GM19452 (cell line): ENCODE data around the gene RTN4R.
A peak's percentile ranks its signal among the peaks of the same experiment; 100 is the strongest.

Experiments
- ATAC-seq: cut with Tn5 transposase; IDR thresholded peaks from one replicate; pipeline ENCODE4 v1.9.1; 2021; ENCODE audit not compliant: unreplicated experiment

RTN4R gene

DNA sequence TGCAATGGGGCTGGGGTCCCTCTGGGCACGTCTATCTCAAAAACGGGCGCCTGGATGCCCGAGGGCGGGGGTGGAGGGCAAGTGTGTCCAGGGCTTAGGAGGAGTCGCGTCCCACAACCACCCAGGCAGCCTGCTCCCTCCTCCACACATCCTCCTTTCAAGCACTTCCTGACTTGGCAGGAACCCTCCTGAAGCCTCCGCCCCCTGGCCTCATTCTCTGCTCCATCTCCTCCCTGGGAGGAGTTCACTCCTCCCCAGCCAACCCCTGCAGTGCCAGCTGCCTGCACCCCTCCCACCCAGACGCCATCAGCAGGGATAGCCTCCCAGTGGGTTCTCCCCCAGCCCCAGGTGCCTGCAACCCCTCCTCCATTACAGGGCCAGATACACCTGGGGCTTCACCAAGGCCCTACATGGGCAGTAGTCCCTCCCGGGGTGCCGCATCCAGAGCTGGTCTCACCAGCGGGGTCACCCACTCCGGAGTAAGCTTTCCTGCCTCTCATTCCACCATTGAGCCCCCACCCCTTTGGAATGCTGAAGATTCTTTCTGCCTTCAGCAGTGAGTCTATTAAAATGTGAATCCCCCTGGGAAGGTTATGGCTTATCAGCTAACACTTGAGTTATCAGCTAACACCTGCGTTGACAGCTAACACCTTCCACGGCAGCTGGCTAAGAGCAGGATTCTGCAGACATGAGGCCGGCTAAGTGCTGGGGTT lies 24.4 kb downstream of the RTN4R start:
- no peak for ATAC-seq

DNA sequence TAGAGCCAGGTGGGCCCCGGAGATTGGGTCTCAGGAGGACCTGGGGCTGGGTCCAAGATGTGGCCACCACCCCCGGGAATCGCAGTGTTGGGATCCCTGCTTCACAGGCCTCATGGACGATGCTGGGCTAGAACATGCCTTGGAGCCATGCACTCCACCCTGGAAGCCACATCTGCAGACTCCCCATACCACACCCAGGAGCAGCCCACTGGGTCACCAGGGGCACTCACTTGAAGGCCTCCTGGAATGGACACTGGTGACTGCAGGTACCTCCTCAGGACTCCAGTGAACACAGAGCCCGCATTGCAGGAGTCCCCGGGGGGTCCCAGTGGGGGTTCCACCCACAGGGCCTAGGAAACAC lies 25.0 kb downstream of the RTN4R start:
- no peak for ATAC-seq

DNA sequence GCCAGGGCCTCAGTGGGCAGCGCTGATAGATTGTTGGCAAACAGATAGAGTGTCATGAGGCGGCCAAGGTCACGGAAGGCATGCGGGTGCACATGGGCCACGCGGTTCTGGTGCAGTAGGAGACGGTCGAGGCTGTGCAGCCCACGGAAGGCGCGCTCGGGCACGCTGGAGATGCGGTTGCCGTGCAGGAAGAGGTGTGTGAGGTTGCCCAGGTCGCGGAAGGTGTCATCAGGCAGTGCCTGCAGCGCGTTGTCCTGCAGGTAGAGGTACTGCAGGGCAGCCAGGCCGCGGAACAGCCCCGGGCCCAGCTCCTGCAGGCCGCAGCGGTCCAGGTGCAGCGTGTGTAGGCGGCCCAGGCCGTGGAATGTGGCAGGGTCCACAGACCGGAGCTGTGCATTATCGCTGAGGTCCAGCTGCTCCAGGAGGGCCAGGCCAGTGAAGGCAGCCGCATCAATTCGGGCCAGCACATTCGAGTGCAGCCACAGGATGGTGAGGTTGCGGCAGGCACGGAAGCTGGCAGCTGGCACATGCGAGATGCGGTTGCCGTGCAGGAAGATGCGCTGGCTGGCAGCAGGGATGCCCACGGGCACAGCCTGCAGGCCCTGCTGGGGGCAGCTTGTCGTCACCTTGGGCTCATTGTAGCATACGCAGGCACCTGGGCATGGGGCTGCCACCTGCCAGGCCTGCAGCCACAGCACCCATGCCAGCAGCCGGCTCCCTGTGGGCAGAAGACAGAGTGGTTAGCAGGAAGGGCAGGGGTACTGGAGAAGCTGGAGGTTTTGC lies 25.5 kb downstream of the RTN4R start:
- no peak for ATAC-seq

DNA sequence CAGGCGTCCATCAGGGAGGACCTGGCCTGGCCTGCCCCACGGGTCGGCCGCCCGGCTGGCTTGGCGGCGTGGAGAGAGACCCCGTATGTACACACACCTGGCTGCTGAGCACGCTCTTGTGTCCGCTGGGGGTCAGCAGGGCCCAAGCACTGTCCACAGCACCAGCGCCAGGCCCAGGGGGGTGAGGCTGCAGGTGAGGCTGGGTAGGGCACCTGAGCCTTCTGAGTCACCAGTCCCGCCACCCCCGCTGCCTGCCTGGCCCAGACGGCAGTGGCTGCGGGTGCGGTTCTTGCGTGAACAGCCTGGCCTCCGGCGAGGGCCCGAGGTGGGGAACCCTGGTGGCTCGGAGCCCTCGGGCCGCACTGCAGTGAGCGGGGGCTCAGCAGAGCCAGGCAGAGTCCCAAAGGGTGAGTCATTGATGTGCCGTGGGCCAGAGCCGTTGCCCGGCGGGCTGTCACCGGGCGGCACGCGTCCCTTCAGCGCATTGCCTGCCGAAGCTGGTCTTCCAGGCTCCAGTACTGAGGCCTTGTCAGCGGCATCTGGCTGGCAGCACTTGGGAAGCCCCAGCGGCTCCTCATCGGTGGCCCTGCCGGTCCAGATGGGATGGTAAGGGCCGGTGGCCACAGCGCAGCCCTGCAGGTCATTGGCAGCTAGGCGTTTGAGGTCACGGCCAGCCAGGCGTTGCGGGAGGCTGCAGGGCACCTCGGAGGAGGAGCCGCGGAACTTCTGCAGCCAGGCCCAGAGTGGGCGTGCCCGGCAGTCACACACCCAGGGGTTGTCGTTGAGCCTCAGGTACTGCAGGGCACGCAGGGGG lies 26.3 kb downstream of the RTN4R start:
- no peak for ATAC-seq

DNA sequence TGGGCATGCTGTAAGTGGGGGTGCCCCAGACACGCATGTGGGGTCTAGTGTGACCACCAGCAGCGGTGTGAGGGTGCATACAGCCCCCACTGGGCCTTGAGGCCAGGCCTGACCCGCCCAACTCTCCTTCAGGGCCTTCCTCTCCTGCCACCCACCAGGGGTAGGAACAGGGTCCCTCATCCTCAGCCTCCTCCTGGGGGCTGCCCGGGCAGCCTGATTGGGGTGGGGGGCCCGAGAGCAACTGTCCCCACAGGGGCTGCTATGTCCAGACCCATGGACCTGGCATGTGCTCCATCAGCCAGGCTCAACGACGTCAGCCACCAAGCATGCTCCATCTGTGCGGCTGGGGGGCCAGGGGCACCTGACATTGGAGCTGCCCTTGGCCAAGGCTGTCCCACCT lies 27.2 kb downstream of the RTN4R start:
- ATAC-seq: no peak

DNA sequence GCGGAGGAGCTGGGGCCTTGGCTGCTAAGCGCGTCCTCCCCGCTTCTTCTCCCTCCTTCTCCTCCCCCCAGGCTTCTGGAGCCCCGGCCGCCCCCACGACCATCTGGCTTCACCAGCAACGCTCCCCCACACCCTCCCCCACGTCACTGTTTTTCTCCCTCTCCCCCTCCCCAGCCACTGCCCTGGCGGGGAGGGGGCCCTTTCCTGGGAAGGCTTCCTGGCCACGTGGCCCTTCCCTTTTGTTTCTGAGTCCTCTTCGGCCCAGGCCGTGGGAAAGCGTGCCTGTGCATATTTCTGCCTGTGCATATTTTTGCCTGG lies 27.7 kb downstream of the RTN4R start:
- no peak for ATAC-seq

DNA sequence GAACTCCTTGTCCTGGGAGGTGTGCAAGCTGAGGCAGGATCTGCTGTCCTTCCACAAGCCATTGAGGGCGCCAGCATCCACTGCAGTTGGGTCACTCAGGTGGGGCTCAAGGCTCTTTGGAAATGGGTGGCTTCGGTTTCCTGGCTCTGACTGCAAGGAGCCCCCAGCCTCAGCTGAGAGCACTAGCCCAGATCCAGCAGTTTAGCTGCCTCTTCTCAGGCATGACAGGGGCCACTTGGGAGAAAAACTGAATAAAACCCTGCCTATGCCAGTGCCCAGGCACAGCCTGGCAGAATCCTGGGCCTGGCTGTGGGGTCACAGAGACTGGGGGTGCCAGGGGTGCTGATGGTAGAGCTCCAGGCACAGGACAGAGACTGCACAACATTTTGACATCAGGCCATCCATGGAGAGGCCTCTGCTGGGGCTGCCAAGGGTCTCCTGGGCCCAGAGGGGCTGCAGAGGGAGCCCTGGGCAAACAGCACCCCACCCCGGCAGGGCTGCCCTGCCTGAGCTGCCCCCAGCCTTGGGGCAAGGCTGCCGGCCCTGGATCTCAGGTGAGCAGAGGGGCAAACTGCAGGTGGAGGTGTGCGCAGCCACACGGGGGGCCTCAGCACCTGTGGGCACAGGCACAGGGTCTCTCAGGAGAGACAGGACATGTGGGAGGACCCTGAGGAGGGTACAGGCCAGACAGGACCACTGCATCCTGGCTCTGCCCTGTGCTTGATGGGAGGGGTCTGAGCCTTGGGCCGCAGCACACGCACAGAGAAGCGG lies 28.3 kb downstream of the RTN4R start:
- ATAC-seq: no peak

DNA sequence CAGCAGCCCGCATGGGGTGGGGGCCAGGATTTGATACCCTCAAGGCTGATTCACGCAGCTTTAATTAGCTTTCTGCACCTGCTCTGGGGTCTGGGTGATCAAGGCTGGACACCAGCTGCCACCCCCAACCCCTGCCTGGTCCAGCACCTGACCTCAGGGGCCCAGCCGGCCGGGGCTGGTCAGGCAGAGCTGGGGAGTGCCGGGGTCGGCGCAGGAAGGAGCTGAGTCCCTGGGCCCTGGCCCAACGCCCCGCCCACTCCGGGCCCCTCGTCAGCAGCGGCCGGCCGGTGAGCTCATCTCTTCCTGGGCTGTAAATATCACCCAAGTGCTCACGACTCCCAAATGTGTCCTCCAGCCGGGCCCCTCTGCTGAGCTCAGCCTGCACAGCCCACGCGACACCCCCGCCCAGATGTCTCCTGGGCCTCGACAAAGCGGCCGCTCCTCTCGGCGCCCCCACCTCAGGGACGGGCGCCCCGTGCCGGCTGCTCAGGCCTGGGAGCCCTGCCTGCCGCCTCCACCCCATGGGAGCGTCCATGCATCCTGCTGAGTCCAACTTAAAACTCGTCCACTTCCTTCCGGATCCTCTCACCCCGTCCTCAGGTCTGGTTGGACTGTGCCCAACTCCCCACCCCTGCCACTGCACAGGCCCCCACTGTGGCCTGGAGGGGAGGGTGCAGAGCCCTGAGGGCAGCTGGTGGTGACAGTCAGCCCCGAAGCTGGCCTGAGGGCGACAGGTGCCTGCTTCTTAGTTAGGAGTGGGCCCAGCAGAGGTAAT lies 29.0 kb downstream of the RTN4R start:
- ATAC-seq: no peak

DNA sequence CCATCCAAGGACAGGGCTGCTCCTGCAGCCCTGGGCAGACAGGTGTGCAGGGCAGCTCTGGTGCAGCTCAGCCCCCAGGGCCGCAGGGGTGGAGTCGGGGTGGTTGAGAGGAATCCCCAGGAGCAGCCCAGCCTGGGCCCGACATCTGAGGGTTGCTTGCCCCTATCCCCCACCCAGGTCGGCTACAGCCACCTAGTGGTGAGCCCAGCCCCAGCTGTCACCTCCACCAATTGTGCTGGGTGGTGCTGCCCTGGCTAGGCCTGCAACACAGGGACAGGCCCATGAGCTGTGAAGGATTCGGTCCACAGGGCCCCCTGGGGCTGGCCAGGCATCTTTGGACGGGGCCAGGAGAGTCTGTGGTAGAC lies 29.6 kb downstream of the RTN4R start:
- ATAC-seq: peak; percentile 60

DNA sequence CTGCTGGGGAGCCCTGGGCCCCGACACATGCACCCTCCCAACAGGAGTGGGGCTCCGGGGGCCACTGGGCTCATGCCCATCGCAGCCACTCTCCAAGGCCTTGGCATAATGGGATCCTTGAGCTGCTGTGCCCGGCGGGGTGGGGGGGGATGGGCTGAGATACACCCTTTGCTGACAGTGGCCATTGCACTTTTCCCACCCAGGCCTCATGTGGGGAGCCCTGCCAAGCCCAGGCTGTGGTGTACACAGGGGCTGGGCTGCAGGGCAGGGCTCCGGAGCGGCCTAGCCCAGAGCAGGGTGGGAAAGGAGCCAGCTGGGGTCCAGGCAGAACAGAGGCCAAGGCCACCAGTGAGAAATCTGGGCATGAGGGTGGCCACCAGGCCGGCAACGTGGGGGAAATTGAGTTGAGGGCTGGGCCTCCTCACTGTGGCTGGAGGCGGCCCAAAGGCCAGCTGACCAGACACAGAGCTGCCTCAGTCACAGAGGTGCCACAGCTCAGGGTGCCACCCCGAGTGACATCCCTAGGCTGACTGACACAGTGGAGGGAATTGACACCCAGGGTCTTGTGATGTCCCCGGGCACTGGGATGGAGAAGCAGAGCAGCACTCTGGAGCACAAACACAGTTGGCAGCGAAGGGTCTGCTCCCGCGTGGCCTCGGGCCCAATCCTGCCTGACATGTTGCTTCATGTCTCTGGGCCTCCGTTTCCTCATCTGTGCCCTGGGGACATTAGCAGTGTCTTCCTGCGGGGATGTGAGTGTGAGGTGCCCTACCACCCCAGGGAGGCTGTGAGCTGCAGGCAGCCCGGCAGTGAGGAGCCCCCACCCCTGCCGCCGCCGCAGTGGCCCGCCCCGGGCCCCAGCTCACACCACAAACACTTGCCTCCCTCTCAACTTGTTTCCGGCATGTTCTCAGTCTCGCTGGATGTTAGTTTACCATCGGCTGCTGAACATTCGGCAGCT lies 30.4 kb downstream of the RTN4R start:
- ATAC-seq: peak; percentile 26

DNA sequence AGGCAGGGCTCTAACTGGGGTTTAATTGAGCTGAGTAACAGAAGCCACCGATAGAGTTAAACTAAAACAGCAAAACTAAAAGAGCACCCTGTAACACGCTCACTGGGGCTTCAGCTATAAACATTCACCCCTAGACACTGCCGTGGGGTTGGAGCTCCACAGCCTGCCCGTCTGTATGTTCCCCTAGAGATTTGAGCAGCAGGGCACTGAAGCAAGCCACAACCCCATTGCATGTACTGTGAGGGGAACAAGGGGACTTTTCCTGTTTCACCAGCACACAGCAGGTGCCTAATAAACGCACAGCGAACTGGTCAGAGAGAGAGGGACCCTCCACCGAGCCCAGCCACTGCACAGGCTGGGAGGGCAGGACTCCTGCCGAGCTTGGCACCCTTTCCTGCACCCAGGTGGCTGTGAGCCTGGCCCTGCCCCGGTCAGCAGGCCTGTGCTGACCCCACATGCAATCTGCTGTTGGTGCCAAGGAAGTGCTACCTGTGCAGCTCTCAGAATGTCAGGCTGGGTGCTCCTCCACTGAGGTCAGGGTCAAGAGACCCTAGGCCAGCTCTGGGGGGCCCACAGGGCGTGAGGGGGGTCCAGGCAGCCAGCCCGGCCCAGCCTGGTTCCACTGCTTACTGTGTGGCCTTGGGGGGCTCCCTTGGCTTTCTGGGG lies 31.9 kb downstream of the RTN4R start:
- ATAC-seq: no peak

DNA sequence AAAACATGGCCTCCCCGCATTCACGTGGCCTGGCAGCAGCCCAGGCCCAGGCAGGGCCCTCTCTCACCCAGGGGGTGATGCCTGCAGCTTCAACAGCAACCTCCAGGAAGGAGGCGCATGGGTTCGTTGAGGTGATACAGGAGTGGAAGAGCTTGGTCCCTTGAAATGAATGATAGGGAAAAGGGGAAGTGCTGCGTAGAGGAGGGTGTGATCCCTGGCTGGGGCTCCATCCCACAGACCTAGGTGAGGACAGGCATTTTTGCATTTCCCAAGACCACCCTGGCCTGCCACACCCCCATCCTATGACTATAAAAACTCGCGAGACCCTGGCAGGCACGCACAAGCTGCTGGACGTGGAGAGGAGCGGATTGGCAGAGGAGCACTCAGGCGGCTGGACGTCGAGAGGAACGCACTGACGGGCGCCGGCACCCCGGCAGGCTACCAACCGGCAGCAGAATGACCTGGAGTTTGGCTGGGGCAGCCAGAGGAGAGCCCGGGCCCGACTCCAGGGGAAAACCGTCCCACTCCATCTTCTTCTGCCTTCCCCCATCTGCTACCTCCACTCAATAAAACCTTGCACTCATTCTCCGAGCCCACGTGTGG lies 32.6 kb downstream of the RTN4R start:
- no peak for ATAC-seq

DNA sequence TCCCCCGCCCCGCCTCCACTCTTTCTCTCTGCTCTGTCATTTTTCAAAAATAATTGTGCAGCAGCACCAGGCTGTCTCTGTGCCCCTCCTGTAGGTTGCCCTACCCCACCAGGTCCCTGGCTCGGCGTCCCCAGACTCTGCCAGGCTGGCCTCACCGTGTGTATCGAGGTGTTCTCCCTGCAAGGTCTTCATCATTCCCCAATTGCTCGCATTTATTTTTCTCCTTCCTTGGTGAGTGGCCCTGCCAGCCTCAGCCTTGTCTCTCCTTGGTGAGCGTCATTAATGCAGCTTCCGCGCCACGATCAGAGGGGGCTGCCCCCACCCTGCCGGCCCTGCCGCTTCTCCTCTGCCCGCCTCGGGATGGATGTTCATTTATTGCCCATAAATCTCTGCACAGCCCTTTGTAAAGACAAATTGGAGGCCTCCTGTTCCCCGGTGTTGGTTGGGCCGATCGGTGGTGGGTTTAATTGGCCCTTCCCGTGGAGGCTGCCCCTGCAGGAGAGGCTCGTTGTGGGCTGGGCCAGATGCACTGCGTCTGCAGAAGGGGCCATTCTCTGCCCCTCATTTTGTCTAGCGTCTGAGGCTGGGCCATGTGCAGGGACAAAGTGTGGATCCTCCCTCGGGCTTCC lies 33.2 kb downstream of the RTN4R start:
- no peak for ATAC-seq

DNA sequence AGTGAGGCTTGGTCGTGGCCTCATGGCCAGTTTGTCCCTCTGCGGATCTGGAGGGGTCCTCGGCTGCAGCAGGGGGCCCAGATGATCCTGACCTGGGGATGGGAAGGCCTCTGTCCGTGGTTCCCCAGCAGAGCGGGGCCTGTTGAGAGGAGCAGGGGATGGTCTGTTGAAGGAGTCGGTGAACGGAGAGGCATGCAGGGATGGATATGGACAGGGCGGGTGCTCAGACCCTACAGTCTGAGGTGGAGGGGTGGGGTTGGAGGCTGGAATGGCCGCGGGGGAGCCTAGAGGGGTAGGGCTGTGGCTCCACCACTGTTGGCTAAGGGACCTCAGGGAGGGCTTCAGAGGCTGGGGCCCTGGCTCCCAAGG lies 33.8 kb downstream of the RTN4R start:
- no peak for ATAC-seq

DNA sequence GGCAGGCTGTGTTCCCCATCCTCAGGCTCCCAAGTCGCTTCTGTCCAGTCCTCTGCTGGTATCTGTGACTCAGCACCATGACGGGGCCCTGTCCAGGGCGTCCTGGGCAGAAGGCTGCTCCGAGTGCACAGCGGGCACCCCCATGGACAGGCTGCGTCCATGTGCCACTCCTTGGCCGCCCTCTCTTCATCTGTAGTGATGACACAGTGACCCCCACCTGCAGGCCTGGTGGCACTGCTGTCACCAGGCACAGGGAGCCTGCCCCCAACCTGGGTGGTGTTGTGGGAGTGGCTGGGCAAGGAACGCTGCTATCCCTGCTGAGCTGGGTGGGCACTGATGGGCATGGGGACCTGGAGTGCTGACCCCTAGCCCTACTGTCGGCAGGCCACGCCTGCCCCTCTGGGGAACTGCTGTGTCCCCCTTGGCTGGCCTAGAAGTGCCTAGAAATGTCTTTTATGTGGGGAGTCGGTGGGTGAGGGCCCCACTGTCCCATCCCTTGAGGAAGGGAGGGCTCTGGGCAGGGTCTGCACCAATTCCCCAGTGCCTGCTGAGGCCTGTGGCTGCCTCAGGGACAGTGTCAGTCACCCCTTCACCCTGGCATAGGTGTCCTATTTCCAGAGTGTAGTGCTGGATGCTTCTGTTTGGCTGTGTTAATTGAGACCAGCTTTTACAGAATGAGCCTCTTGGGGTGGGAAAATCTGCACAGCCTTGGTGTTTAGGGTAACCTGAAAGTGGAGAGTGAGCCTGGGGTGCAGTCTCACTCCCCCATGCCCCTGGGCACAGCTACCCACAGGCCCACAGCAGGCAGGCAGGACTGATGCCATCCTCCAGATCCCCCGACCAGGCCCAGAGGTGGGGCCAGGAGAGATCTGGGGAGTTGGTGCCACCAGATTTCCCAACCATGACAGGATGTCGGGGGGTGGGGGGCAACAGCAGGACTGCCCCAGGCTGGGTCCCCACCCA lies 34.5 kb downstream of the RTN4R start:
- ATAC-seq: no peak

DNA sequence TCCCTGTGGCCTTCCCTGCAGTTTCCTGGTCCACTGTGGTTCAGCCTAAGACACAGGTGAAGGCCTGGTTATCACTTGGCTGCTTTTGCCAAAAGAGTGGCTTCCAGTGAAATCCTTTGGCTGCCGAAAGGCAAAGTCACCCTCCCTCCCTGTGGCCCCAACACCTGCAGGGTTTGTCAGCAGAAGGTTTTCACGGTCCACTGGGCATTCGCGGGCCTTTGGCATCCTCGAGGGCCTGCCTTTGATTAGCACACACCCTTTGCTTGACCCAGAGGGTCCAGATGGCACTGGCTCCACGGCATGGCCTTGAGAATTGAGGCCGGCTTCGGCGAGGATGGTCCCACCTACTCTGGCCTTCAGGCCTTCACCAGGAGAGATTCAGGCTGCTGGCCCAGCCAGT lies 35.3 kb downstream of the RTN4R start:
- ATAC-seq: no peak

DNA sequence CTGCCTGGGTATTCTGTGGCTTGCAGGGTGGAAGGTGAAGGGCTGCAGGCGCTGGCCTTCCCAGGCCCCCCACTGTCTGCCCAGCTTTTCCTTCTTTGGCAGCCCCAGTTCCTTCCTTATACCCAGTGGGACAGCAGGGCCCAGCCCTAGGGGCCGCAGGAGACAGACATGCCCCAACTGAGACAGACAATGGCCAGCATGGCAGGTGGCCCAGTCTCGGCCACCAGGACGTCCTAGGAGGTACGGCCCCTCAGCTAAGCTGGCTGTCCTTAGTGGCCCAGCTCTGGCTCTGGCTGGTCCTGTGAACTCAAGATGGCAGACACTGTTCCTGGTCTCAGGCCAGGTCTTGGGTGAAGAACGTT lies 35.9 kb downstream of the RTN4R start:
- no peak for ATAC-seq
